Activated CD8-positive, alpha-beta memory T cell treated with anti-CD3 and anti-CD28 coated beads for 24 hours (primary cell): Measurements from ENCODE around the gene PIAS2.
"Not testable (repeated sequence)": the region's sequence is repeated elsewhere in the genome, so short reads cannot be mapped to it uniquely, and the experiment has no call there.

Source experiments
- DNase-seq: peaks from one replicate; pipeline ENCODE4 v3.0.0-alpha.2; 2020

PIAS2 gene

GRCh38 chr18:46831434-46831833 lies 85.9 kb downstream of the PIAS2 start:
- no peak for DNase-seq

- no peak for DNase-seq
Measured at GRCh38 chr18:46830633-46831032, 86.7 kb downstream of the PIAS2 start.

GRCh38 chr18:46829947-46830346 lies 87.4 kb downstream of the PIAS2 start:
- DNase-seq: no peak

DNA sequence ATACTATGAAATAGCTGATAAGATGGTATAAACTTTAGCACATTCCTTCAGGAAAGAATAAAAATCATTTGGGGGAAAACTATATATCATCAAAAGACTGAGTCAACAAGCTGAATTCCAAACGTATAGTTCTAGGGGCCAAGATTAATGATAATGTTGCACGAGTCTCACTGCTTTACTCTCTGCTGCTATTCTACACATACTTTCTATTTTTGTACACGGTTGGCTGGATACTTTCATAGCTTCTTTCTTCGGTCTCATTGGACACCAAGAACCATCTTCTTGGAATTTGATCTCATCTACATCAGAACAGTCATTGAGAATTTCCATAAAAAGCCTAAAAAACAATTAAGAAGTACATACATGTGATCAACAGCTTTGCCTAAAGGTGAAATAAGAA lies 87.8 kb downstream of the PIAS2 start:
- DNase-seq: no peak

GRCh38 chr18:46821856-46822711 lies 95.2 kb downstream of the PIAS2 start:
- DNase-seq: no peak

DNA sequence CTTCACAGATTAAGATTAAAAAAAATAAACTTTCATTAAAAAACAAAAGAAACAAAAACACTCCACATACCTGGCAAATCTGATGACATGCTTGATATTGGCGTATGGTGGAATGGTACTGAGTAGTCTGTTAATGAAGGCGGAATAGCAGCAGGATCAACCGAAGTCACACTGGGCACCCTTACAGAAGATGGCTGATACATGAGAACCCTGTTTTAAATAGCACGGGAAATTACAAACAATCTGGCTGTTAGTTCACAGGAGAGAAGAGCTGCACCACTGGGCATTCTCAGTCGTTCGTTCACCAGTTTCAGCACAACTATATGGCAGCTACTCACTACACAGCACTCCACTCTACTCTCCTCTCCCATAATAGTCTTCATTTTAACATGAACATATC lies 96.4 kb downstream of the PIAS2 start:
- no peak for DNase-seq

DNA sequence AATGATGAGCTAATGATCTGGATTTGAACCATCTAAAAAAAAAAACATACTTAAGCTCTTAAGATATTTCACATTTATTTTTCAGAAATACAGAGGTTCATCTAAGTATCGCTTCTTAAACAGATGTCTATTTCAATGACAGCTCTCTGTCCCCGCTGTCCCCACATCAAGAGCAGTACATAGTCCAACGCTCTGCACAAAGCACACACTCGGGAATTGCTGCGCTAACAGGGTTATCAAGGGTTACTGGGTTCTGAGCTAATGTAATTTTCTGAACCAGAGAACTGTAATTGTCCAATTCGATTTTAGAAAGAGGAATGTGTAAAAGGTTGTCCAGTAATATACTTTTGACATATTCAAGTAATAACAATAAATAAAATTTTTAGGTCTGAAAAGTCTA lies 101.6 kb downstream of the PIAS2 start:
- DNase-seq: no peak

DNA sequence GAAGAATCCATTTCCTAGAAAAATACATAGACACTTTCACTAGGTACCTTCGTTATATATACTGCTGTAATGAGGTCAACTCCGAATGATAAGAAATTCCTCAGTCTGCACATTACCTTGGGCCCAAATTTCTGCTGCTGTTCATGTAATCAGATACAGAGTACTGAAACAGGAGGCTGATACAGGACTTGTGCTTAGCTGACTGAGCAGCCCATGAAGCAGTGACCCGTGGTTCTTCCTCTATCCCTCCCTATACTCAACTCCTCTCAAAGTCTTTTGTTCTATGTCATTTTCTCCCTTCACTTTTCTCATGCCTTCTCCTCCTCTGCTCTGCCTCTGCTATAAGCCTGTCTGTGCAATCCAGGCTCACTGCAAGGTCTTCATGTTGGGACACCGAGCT lies 102.9 kb downstream of the PIAS2 start:
- no peak for DNase-seq

GRCh38 chr18:46812311-46812710 lies 105.0 kb downstream of the PIAS2 start:
- no peak for DNase-seq

- no peak for DNase-seq
Measured at GRCh38 chr18:46810481-46811000, 106.8 kb downstream of the PIAS2 start.

DNA sequence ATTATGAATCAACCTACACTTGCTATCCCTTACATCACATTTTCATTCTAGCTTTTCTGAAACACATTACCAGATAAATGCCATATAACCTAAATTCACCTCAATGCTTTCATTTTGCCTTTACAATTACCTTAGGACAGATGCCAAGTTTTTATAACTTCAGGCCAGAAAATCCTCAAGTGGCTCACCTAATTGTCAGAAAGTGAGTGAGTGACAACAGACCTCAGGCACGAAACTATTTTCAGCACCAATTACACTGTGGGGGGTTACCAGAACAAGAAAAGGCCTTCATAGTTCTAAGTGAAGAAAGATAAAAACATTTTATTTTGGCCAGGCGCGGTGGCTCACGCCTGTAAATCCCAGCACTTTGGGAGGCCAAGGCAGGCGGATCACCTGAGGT lies 108.2 kb downstream of the PIAS2 start:
- no peak for DNase-seq

DNA sequence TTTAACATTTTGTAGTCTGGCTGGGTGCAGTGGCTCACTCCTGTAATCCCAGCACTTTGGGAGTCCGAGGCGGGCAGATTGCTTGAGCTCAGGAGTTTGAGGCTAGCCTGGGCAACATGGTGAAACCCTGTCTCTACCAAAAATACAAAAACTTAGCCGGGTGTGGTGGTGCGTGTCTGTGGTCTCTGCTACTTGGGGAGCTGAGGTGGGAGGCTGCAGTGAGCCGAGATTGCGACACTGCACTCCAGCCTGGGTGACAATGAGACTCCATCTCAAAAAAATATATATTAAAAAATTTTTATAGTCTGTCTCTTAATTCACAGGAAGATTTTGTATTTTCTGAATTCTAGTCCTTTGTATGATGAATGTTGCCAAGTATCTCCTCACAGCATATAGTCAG lies 121.4 kb downstream of the PIAS2 start:
- DNase-seq: not testable (repeated sequence)

DNA sequence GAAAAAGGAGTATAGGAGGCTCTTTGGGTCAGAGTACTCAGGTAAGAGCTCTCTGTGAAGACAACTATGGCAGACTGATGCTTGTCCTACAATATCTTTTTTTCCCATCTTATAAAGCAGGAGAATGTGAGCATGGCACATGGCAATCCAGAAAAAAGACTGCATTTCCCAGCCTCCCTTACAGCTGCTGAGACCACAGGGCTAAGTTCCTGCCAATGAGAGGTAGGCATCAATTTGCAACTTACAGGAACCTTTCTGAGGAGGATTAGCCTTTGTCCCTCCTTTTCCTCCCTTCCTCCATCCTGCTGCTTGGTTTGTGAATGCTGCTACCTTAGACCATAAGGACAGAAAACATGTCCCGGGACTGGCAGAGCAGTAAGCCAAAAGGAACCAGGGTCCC lies 122.7 kb downstream of the PIAS2 start:
- DNase-seq: no peak

GRCh38 chr18:46793565-46793964 lies 123.7 kb downstream of the PIAS2 start:
- no peak for DNase-seq

DNA sequence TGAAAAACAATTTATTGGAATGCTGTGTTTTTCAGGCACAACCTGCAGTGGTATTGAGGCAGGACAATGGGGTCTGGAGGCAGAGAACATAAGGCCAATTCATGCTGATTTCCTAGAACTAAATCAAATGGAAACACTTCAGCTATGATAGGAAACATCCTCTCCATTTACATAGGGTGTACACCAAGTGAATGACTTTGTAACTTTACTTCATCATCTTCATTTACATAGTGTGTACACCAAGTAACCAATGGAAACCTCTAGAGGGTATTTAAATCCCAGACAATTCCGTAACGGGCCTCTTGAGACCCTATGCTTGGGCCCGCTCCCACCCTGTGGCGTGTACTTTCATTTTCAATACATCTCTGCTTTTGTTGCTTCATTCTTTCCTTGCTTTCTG lies 128.2 kb downstream of the PIAS2 start:
- no peak for DNase-seq

DNA sequence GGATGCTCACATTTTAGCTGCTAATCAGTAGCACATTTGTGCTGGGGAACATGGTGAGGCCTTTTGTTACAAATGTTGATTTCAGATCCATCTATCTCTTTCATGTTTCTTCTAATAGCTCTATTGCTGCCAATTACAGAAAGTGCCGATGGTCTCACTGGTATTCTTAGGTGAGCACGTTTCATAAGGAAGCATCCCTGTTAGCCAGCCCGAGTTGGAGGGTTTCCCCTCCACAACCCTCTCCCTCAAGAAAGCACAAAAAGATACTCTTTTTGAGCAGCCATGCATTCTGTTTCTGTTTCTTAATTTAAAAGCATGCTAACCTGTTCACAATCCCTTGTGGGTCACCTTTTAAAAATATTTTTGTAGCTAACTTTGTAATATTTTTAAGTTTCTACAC lies 129.6 kb downstream of the PIAS2 start:
- no peak for DNase-seq

DNA sequence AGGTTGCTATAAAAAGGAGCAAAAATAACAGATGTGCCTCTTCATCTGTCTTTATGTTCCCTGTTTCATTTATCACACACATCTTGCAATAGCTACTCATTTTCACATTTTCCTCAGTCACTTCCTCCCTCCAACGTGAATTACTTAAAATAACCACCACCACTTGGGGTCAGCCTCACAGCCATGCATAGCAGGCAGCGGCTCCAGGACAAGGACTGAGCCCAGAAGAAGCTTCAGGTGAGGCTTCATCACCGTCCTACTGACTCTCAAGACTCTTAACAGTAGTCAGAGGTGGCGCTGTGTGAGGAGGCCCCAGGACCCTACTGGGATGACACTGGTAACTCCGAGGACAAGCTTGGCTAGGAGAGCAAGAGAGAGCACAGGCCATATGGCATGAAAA lies 144.9 kb downstream of the PIAS2 start:
- no peak for DNase-seq

DNA sequence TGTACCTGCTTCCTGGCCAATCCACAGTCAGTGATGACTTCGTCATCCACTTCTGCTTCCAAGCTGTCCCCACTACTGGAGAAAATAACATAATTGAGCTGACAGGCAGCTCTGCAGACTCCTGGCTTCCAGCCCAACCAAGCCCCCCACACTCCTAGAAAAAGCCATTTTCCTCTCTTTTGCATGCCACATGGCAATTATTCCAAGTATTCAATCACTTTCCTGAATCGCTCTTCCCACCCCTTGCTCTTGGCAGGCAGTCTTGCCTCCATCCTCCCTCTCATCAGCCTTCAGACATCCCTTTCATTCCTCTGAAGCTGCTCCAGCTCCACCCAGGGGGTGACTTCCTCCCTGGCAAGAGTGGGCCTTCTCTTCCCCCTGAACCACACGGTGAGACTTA lies 146.2 kb downstream of the PIAS2 start:
- no peak for DNase-seq

- DNase-seq: no peak
Measured at GRCh38 chr18:46770708-46771107, 146.6 kb downstream of the PIAS2 start.

- no peak for DNase-seq
Measured at GRCh38 chr18:46768166-46768921, 149.0 kb downstream of the PIAS2 start.

- no peak for DNase-seq
Measured at GRCh38 chr18:46767217-46767616, 150.1 kb downstream of the PIAS2 start.

DNA sequence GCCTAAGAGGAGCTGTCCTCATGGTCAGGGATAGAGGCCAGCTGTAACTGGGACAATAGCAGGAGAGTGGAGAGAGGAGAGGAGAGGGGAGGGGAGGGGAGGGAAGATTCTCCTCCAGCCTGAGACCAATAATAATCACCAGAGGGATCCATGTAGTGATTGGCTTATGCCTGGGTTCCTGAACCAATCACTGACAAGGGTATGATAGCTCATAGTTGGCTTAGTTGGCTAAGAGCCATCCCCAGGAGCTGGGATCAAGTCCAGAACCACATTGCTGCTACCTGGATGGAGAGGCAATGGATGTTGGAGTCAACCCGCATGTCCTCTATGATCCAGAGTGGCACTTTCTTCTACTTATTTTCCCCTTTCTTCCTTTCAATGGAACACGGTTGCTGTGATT lies 152.7 kb downstream of the PIAS2 start:
- DNase-seq: no peak

DNA sequence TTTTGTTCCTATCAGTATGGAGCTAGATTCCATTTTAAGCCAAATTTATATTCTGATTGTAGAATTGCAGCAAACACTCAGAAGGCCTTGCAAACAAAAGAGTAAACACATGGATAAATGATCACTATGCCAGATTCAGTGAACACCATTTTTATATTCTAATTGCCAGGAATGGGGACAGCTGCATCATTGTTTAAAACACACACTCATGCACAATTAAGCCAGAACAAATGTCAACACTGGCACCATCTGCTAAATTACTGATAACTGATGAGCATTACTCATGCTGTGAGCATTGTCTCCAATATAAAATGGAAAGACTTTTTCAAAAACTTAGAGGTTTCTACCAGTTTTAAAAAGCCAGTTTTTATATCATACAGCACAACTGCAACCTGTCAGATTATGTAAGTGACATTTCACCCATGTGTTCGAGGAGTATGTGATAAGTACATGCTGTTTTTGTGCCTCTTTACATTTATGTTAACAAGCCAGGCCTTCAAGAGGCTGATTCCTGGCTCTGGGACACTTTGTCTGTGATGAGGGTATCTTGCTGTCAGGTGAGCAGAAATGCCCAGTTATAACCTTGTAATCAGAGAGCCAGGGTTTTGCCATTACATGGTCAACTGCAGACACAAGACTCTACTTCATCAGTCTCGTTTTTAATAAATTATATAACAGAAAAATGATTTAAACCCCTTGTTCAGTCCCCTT lies 156.1 kb downstream of the PIAS2 start:
- no peak for DNase-seq

DNA sequence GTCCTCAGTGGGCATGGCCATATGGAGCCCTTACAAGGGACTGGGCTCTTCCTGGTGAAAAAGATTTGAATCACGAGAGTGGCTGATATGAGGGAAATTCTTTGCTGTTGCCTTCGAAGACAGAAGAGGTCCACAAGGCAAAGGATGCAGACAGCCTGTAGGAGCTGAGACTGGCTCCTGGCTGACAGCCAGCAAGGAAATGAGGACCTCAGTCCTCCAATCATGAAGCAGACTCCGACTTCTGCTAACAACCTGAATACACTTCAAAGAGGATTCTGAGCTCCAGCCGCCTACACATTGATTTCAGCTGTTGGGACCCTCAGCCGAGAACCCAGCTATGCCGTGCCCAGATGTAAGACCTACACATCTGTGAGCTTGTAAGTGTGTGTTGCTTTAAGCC lies 157.4 kb downstream of the PIAS2 start:
- no peak for DNase-seq
